Measurements from ENCODE around the gene ODC1. TPM values are rescaled to one million over a fixed set of nuclear protein-coding genes. Genes with fewer than 3 reads are reported as not detected.

The ODC1 gene
- total RNA-seq = 44.7 and 122 TPM in 2 replicates

DNA sequence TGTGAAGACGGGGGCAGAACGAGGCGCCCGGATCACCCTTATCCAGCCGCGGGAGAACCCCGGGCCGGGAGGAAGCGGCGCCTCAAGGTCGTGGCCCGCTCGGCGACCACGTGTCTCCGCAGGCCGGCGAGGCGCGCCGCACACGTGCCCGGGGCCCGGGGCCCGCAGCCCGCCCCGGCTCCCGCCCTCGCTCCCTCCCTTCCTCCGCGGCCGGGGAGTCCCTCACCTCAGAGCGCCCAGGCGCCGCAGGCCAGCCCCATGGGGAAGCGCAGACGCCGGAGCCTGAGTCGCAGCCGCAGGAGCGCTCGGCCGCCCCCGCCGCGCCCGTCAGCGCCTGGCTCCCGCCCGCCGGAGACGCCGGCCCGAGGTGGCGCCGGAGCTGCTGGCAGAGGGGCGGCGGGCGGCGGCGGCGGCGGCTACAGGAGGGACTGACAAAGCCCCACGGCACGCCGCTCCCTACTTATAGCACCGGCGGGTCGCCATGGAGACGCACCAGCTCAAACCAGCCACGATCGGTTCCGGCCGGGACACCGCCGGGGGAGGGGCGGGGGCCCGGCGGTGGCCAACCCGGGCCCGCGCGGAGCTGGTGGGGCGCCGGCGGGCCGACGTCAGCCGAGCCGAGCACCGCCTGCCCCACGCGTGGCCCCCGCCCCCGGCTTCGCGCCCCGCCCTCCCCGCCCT, at the start of gene ODC1:
ODC1 (minus strand) TSS at position 433 of the 681 bp plus-strand sequence. CDS start 3,295 bp downstream, outside the sequence.

Other genes with a start within 250 kb of the ODC1 start
- gene HPCAL1, start 145.4 kb downstream of the ODC1 start, total RNA-seq = 24.5 and 72.0 TPM in 2 replicates
- gene NOL10, start 241.6 kb upstream of the ODC1 start, total RNA-seq = 17.2 and 28.4 TPM in 2 replicates

Data from epithelial cell of alveolus of lung (primary cell).